NCI-H128 (cell line): ENCODE data around the gene FNBP1L.
"Not testable (repeated sequence)": the region's sequence is repeated elsewhere in the genome, so short reads cannot be mapped to it uniquely, and the experiment has no call there.

Experiments used
- DNase-seq: peaks from one replicate; lab custom pipeline; 2025; ENCODE audit not compliant: unreplicated experiment; lab: John Stamatoyannopoulos, UW

Gene FNBP1L

DNA sequence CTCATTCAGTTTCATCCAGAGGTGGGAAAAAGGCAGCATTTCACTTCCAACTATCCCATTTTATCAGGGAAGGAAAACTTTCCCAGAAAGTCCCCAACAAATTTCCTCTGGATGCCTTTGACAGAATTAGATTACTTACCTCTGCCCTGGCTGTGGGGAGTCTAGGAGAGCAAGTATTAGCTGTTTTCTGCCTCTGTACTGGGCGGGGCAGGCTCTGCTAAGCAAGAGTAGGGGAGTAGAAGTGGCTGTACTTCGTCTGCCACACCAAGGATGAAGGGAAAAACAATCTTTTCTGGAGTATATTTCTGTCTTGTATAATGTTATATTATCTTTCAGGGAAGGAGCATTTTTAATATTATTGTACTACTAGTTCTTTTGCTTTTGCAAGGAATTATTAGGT, 78.5 kb downstream of the FNBP1L start:
- DNase-seq = no peak

- no peak for DNase-seq
Observed at GRCh38 chr1:93528412-93528811, 80.5 kb downstream of the FNBP1L start.

GRCh38 chr1:93531193-93531592, 83.3 kb downstream of the FNBP1L start:
- no peak for DNase-seq

DNA sequence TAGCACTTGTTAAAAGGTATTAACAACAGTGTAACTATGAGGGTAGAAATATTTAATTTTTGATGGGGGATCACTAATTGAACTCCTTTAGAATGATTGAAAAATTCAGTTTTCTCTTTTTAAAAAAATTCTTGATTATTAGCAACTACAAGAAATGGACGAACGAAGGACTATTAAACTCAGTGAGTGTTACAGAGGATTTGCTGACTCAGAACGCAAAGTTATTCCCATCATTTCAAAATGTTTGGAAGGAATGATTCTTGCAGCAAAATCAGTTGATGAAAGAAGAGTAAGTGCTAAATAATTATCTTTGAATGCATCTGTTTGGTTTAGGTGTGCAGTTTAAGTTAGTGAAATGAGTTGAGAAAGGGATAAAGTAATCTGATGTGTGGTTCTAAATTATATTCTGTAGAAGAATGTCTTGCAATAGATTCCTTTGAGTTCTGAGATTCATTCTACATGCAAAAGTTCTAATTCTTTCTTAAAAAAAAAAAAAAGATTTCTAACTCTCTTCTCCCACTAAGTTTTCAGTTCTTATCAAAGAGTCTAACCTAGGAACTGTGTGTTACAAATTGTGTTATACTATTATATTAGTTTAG, 85.0 kb downstream of the FNBP1L start:
- DNase-seq = no peak

DNA sequence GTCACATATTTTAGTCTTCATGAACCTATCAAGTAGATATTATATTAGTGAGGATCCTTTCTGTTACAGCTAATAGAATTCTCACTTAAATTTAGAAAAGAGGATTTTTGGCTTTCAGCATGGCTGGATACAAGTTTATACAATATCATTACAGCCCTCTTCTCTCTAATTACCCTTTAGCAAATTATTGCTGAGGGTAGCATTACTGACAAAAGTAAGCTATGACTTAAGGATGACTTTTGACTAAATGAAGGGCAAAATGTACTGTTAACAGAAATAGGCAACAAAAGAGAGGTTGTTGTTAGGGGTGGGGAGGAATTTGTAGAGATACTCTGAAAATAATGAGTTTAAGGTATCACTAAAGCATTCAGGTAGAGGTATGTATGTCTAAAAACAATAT, 85.8 kb downstream of the FNBP1L start:
- DNase-seq = no peak

- DNase-seq = no peak
Observed at GRCh38 chr1:93537396-93537795, 89.5 kb downstream of the FNBP1L start.

DNA sequence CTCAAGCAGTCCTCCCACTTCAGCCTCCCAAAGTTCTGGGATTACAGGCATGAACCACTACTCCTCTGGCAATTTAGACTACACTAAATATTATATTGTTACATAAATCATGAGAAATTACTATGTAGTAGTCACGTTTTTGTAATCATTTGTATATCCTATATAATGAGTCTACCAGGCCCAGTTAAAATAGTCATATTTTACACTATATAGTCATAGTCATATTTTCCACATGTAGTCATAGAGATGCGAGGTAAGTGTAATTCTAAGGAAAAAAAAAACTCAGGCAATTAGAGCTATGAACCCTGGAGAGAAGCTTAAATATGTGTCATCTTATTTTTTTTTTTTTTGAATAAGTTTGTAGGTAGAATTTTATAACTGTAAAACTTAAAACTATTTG, 90.0 kb downstream of the FNBP1L start:
- DNase-seq = no peak

DNA sequence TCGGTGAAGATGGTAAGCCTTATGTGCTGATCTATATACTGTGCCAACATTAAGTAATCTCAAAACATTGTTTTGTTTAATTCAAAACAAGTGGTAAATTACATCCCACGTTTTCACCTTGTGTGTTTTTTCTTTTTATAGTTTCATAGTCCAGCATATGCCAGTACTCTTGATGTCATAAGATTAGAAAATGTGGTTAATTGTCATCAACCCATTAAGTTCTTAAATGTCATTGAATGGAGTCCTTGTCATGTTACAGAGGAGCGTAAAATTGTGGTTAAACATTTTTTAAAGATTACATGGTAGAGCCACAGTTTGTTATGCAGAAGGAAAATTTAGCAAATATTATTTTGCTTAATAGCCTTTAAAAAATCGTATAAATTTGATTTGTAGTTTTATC, 93.1 kb downstream of the FNBP1L start:
- DNase-seq = no peak

DNA sequence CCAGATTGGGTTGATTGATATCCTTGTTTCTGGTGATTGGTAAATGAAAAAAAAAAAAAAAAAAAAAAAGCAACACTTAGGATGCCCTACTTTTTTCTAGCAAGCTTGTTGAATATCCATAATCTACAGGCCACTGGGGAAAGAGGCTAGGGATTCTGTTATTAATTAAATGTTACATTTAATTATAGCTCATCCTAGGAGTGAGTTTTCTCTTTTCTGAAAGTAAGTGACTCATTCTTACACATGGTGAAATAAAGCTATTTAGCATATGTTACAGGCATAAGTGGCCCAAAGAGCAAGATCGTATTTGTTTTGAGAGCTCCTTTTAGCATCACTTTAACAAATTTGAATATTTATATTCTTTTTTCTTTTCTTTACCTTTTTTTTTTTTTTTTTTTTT, 94.5 kb downstream of the FNBP1L start:
- no peak for DNase-seq

GRCh38 chr1:93546162-93546863, 98.4 kb downstream of the FNBP1L start:
- DNase-seq = no peak

DNA sequence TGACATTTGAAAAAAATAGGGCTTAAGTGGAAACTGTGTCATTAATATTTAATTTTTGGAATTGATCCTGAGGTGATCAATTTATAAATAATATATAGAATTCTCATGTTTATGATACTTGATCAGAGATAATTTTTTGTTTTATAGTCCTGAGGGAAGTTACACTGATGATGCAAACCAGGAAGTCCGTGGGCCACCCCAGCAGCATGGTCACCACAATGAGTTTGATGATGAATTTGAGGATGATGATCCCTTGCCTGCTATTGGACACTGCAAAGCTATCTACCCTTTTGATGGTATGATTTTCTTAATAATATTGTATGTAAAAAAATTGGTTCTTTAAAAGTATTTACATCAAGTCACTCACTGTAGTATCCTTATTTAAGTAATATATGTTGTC, 101.2 kb downstream of the FNBP1L start:
- DNase-seq = no peak

- DNase-seq = no peak
Observed at GRCh38 chr1:93549811-93550210, 101.9 kb downstream of the FNBP1L start.

DNA sequence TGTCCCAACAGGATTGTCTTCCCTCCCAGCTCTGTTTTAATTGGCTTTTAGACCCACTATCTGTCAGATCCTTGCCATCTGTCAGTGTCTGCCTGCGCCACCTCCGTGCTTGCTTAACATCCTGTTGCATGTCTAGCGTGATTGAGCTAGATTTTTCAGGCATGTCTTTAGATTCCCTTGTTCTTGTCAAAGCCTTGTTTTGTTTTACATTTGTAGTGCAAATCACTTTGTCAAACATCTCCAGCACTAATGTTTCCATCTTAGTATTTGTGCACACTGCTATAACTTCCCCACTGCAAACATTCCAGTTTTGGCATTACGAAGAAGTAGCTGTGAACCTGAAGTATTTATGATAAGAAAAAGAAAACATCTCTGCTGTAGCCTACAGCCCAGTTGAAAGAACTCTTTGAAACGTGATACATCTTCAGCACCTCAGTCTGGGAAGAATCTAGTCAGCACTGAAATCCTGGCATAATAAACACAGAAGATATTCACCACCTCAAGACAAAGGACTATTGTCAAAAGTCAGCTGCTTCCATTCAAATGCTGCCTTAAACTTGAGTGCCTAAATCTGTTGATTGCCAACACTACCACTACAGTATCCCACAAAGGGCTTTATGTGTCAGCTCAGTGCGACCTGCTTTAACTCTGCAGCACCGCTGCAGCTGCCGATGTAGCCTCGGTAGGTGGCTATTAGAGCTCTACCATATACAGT, 105.0 kb downstream of the FNBP1L start:
- no peak for DNase-seq

DNA sequence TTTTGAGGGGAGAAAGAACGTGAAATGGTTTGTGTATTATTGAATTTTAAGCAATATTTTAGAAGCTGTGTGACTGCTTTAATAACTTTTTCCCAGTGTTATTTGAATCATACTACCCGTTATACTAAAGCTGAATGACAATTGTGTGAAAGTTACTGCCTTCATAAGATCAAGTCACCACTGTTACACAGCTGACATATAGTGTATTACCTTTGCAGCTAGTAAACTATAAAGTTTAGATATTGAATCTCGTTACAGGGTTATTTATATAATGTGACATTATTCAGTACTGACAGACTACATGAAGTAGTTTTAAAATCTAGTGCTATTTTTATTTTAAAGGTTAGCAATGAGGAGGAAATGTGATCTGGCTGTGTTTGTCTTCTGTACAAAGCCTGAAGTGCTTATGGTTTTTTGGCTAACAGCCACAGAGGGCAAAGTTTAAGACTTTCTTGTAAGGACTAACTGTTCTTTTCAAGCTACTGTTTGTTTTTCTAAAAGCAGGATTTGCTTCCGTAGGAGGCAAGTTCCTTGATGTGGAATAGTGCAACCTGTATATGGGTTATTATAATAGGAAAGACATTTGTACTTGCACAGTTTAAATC, 106.1 kb downstream of the FNBP1L start:
- not testable (repeated sequence) for DNase-seq

GRCh38 chr1:93554883-93555872, 107.3 kb downstream of the FNBP1L start:
- no peak for DNase-seq

- no peak for DNase-seq
Observed at GRCh38 chr1:93556291-93556690, 108.4 kb downstream of the FNBP1L start.

- DNase-seq = no peak
Observed at GRCh38 chr1:93559045-93559444, 111.1 kb downstream of the FNBP1L start.

DNA sequence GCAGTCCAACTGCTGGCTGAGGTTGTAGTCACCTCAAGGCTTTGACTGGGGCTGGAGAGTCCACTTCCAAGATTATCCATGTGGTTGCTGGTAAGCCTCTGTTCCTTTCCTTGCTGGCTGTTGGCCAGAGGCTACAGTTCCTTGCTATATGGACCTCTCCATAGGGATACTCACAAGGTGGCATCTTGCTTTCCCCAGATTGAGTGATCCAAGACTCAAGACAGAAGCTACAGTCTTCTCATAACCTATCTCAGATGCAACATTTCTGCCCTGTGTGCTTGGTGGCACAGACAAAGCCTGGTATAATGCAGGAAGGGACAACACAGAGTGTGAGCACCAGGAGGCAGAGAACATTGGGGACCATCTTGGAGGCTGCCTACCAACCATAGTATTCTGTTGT, 111.8 kb downstream of the FNBP1L start:
- no peak for DNase-seq

DNA sequence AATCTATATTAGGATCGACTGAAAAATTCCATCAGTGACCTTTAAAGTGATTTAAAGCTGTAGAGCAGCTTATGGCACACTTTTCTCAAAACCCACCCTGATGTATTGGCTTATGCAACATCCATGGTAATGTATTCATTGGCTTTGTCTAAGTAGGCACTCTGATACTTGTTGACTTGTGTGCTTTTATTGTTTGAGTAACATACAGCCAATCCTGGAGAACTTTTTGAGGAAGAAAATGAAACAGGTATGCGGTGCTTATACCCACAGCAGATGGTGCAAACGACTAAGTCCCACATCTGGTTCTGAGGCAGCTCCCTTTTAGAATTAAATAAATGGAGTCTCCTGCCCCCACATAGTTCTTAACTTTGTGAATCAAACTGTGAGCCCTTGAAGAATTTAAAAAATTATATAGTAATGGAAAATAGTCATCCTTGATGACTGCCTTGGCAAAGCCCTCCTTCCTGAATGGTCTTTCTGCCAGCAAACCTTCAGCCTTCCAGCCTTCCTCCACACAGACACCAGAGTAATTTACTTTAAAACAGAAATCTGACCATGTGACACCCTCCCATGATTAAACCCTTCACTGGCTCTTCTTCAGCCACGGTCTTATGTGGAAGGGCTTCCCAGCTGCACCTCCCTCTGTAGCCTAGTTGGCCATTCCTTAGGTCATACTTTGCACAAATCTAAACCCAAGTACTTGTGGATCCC, 117.7 kb downstream of the FNBP1L start:
- no peak for DNase-seq

DNA sequence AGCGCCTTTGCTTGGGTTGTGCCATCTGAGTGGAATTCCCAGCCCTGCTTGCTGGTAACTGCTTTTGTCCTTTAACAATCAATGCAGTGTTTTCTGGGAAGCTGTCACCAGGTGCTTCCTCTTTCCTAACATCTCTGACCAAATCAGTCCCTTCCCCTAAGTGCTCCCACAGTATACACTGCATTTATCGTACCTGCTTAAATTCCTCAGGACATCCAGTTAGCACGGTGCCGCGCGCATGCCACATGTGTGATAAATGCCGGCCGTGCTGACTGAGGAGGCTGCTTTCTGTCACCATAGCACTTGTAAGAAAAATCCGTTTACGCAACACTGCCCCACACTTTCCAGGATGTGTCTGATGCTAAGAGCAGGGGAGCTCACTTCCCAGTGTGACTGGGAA, 118.3 kb downstream of the FNBP1L start:
- no peak for DNase-seq
